GM12873 (cell line): ENCODE results near the gene NOM1.

Experiments used
- CTCF ChIP-seq: IDR thresholded peaks from 2 replicates; pipeline ENCODE4 v1.5.1; 2012; ENCODE audit warnings: low read depth, mild to moderate bottlenecking, moderate library complexity, low read length, control low read depth; ENCODE audit not compliant: insufficient read depth; ENCODE audit errors: missing control alignments

The NOM1 gene

GRCh38 chr7:156941393-156942182, 7.9 kb upstream of the NOM1 start:
- TF ChIP-seq CTCF, result no peak

- no peak for TF ChIP-seq CTCF
These were observed 6.8 kb upstream of the NOM1 start for GRCh38 chr7:156942708-156943090.

GRCh38 chr7:156943091-156944041, 6.1 kb upstream of the NOM1 start:
- TF ChIP-seq CTCF, result no peak

GRCh38 chr7:156944876-156945275, 4.6 kb upstream of the NOM1 start:
- no peak for TF ChIP-seq CTCF

GRCh38 chr7:156947120-156947843, 2.2 kb upstream of the NOM1 start:
- TF ChIP-seq CTCF, result no peak

- TF ChIP-seq CTCF, result no peak
These were observed 1.2 kb upstream of the NOM1 start for GRCh38 chr7:156948361-156948760.
